WERI-Rb-1 (cell line): ENCODE results near the gene GATAD2A.
"Not testable (repeated sequence)": the region's sequence is repeated elsewhere in the genome, so short reads cannot be mapped to it uniquely, and the experiment has no call there.

ENCODE experiments used
- DNase-seq: peaks from one replicate; pipeline ENCODE4 v3.0.0-alpha.2; 2020
- H3K27ac ChIP-seq: fragments of 250-450 bp; sonication (Bioruptor Pico); 2 replicates; pipeline ENCODE4 v1.5.1; 2020; ENCODE audit warnings: mild to moderate bottlenecking, moderate library complexity
- H3K27me3 ChIP-seq: fragments of 250-450 bp; sonication (Bioruptor Pico); 2 replicates; pipeline ENCODE4 v1.5.1; 2021; ENCODE audit warnings: mild to moderate bottlenecking, low read depth, moderate library complexity; ENCODE audit not compliant: insufficient read depth, severe bottlenecking
- H3K36me3 ChIP-seq: fragments of 250-450 bp; sonication (Bioruptor Pico); 2 replicates; pipeline ENCODE4 v1.5.1; 2020; ENCODE audit warnings: mild to moderate bottlenecking, moderate library complexity
- H3K4me3 ChIP-seq: 2 replicates; pipeline ENCODE4 v1.5.1; 2011; ENCODE audit warnings: low read depth, mild to moderate bottlenecking, control low read depth, low read length
- H3K9me3 ChIP-seq: fragments of 250-450 bp; sonication (Bioruptor Pico); 2 replicates; pipeline ENCODE4 v1.5.1; 2021; ENCODE audit warnings: mild to moderate bottlenecking, moderate library complexity; ENCODE audit not compliant: severe bottlenecking
- TF ChIP-seq, protein P1 (sequence below): IDR thresholded peaks from 2 replicates; pipeline ENCODE4 v1.5.1; 2011; ENCODE audit warnings: low read depth, mild to moderate bottlenecking, control low read depth, inconsistent platforms, low read length

The GATAD2A gene

DNA sequence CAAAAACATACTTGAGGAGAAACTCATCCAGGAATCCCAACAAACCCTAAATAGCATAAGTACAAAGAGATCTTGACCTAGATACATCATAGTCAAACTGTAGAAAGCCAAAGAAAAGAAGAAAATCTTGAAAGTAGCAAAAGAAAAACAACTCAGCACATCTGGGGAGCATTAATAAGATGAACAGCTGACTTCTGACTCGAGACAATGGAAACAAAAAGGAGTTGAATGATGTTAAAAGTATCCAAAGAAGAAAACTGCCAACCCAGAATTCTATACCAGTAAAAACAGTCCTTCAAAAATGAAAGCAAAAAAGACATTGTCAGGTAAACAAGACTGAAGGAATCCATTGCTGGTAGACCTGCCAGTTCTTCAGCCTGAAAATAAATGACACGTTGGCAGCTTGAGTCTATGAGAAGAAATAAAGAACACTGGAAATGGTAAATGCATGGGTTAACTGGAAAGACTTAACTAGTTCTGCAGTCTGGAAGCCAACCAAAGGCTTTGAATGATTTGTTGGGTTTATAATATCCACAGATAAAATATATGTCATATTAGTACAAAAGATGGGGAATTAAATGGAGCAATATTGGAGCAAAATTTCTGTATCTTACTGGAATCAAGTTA lies 63.1 kb downstream of the GATAD2A start:
- Histone ChIP-seq H3K9me3 (peaks cover 17% of the 10 kb centered on the region), H3K27me3 (no peaks in the 10 kb centered on the region), H3K27ac (no peak overlapping the region), H3K4me3 (no peak overlapping the region), H3K36me3 (peaks cover 47% of the 10 kb centered on the region)
- TF ChIP-seq, protein P1, sequence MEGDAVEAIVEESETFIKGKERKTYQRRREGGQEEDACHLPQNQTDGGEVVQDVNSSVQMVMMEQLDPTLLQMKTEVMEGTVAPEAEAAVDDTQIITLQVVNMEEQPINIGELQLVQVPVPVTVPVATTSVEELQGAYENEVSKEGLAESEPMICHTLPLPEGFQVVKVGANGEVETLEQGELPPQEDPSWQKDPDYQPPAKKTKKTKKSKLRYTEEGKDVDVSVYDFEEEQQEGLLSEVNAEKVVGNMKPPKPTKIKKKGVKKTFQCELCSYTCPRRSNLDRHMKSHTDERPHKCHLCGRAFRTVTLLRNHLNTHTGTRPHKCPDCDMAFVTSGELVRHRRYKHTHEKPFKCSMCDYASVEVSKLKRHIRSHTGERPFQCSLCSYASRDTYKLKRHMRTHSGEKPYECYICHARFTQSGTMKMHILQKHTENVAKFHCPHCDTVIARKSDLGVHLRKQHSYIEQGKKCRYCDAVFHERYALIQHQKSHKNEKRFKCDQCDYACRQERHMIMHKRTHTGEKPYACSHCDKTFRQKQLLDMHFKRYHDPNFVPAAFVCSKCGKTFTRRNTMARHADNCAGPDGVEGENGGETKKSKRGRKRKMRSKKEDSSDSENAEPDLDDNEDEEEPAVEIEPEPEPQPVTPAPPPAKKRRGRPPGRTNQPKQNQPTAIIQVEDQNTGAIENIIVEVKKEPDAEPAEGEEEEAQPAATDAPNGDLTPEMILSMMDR = no peak
- DNase-seq = no peak

DNA sequence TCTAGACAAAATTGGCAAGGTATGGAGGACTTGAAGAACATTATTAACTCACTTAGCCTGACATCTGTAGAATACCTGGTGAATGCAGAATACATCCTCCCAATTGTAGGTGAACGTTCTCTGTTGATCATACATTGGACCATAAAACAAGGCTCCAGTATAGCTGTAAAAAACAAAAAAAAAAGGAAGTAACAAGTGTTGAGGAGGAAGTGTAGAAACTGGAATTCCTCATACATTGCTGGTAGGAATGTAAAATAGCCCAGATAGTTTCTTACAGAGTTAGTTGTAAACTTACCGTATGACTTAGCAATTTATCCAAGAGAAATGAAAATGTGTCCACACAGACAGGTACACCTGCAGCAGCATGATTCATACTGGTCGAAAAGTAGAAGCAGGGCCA lies 65.1 kb downstream of the GATAD2A start:
- H3K27ac ChIP-seq = no peak overlapping the region
- H3K36me3 ChIP-seq = peaks cover 51% of the 10 kb centered on the region

DNA sequence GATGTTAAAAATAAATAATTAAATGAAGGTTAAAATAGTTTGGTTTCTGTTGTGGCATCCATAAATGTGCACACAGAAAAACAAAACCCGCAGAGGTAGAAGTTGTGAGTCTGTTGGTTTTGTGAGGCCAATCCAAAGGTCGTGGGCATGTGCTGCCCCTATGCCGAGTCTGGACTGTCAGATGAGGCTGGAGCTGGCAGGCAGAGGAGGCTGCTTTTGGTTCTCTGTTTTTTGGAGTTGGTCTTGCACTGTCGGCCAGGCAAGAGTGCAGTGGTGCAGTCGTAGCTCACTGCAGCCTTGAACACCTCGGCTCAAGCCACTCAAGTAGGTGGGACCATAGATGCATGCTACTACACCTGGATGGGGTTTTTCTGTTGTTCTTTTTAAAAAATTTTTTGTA lies 66.2 kb downstream of the GATAD2A start:
- Histone ChIP-seq H3K36me3 (peaks cover 46% of the 10 kb centered on the region), H3K9me3 (peaks cover 17% of the 10 kb centered on the region), H3K27me3 (no peaks in the 10 kb centered on the region), H3K4me3 (no peak overlapping the region), H3K27ac (no peak overlapping the region)
- TF ChIP-seq, protein P1 = no peak
- DNase-seq = no peak

More for the DNA sequence above, 65.1 kb downstream of the GATAD2A start:
- DNase-seq = no peak
- no peak overlapping the region for H3K4me3 ChIP-seq
- no peaks in the 10 kb centered on the region for H3K27me3 ChIP-seq
- TF ChIP-seq, protein P1 = no peak
- peaks cover 17% of the 10 kb centered on the region for H3K9me3 ChIP-seq

DNA sequence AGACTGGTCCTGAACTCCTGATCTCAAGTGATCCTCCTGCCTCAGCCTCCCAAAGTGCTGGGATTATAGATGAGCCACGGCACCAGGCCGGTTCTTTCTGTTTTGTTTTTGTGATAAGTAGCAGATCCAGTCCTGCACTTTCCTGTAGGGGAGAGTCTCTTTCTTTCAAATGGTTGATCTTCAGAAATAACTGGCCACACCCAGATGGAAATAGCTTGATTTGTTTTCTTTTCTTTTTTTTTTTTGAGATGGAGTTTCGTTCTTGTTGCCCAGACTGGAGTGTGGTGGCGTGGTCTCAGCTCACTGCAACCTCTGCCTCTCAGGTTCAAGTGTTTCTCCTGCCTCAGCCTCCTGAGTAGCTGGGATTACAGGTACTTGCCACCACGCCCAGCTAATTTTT lies 66.6 kb downstream of the GATAD2A start:
- not testable (repeated sequence) for DNase-seq, H3K27ac ChIP-seq, H3K27me3 ChIP-seq, H3K4me3 ChIP-seq
- Histone ChIP-seq H3K9me3 (peaks cover 16% of the 10 kb centered on the region), H3K36me3 (peaks cover 42% of the 10 kb centered on the region)

DNA sequence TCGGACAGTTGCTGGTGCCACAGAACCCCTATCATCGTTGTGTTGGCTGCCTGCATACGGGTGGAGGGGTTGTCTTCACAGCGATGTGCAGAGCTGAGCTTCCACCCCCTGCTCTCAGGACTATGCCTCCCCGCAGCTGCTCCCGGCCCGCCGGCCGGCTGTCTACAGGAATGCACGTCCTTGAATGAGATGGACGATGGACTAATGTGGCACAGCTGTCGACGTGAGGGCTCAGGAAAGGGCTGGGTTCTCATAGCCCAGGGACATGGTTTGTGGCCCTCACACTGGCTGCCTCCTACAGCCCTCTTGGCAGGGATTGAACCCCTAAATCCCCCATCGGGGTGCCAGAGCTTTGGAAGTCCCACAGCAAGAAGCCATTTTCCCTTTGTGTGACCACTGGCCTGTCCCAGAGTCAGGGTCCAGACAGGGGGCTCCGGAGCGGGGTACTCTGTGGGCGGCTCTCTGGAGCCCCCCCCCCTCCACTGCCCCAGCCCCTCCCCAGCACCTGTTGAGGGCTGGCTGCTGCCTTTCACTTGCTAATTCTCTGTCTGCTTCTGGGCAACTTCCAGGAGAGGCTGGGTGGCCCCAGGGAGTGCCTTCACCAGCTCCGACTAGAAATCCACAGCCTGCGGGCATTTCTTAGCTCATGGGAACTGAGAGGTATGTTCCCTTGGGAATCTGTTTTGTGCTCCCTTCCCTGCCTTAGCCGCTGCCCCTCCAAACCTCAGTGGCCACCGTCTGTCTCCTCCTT lies 69.7 kb downstream of the GATAD2A start:
- Histone ChIP-seq H3K9me3 (no peaks in the 10 kb centered on the region), H3K36me3 (peaks cover 26% of the 10 kb centered on the region), H3K27me3 (no peaks in the 10 kb centered on the region), H3K27ac (no peak overlapping the region), H3K4me3 (no peak overlapping the region)
- DNase-seq = no peak
- TF ChIP-seq, protein P1 = no peak

DNA sequence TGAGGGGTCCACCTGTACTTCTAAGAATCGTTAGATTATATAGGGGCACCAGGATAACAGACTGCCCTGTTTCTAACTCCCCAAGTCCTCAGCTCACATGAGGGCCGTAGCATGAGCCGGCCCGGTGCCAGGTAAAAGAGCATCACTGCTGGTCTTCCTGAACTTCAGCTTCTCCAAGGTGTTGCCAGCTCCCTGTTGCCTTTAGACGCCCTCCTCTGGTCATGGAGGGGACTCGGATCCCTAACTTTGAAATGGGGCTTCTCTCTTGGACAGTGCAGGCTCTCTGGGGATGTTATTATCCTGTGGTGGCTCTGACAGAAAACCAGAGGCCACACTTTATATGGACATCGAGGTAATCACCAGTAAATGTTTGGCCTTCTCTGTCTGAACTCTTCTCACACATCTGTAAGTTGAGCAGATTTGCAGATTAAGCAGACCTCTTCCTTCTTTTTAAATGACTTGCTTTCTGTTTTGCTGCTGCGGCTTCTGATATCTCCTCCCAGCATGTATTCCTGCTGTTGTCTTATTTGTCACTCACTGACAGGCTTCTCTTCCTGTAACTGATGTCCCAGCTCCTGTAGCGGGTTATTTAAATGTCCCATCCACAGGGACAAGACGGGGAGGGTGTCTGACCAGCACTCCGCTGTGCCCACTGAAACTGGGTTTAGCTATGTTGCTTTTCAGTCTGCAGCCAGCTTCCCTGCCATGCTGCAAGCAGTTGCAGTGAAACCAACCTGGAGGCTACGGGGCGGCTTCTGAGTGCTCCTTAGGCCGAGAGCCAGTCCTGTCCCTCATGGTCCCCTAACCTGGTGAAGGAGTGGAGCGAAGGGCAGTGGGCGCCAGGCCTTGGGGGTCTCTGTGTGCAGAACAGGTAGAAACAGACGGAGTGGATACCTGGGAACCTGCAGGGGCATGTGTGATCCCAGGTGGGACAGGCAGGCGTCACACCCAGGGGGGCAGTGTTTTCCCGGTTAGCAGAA lies 70.7 kb downstream of the GATAD2A start:
- H3K36me3 ChIP-seq = peaks cover 33% of the 10 kb centered on the region
- no peak overlapping the region for H3K27ac ChIP-seq
- TF ChIP-seq, protein P1 = peak; percentile 63
- no peak overlapping the region for H3K4me3 ChIP-seq
- H3K9me3 ChIP-seq = no peaks in the 10 kb centered on the region
- peak; percentile 32 for DNase-seq
- no peaks in the 10 kb centered on the region for H3K27me3 ChIP-seq
